H1 (cell line): ENCODE measurements around the gene TP63. TPM values are rescaled to one million over a fixed set of nuclear protein-coding genes. Genes with fewer than 3 reads are reported as not detected.

Source experiments
- RFX5 ChIP-seq: IDR thresholded peaks from 2 replicates; pipeline ENCODE4 v1.6.1; 2011; ENCODE audit warnings: low read depth, low read length, improper control_type of control experiment, borderline replicate concordance
- SAP30 ChIP-seq: fragments of 300-600 bp; sonication (generic); IDR thresholded peaks from 2 replicates; pipeline ENCODE4 v1.7.1; 2012; ENCODE audit warnings: low read length, moderate library complexity, mild to moderate bottlenecking, inconsistent platforms; ENCODE audit not compliant: insufficient read depth, insufficient replicate concordance
- polyA plus RNA-seq, 7 experiments: library from polyadenylated mRNA; depleted of rRNA in 3 of 7; stranded (reverse) in 5 of 7; unstranded in 2 of 7; fragments of >200 nt in 5 of 7; fragments of 200-250 nt in 2 of 7; gene quantifications; 1 replicate in 5 of 7; 2 replicates in 1 of 7; 4 replicates in 1 of 7; pipeline versions ENCODE4 v1.2.1 to v1.2.3, GENCODE V29; 2011 to 2013; ENCODE audit warnings: missing spikeins in 2 of 7, mixed read lengths in 2 of 7
- total RNA-seq: library from RNA; stranded (reverse); fragmentation: NEBNext Ultra II Directional; extraction: Animal tissue kit (Norgen Biotek cat#: 25700); gene quantifications from 2 replicates; pipeline ENCODE4 v1.2.1, GENCODE V29; 2021

TP63 gene
- total and polyA plus RNA-seq, 2 of the 8 experiments (the other 6 are each of a cell fraction or from before 2014, with no cell fraction given), result not detected

DNA sequence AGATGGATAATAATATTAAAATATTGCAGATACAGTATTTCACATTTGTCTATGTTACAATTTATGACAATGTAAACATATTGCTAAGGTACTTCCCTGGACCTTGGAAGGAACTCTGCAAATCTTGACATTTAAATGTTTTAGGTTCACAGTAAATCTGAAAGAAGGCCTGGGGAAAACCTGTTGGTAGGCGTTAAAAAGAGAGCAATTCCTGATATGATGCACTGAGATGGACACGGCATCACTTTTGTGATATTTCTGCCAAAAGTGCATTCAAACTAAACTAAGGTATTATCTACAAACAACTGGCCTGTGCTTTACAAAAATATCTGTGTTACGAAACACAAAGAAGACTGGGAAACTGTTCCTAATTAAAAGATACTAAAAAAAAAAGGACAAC lies 6.1 kb upstream of the TP63 start (continued):
- TF ChIP-seq RFX5 (no peak), SAP30 (no peak)
